Cardiac muscle cell (in vitro differentiated cells and primary cell): ENCODE results near the gene PILRA. TPM values are rescaled to one million over a fixed set of nuclear protein-coding genes. Genes with fewer than 3 reads are reported as not detected.
A peak's percentile ranks its signal among the peaks of the same experiment; 100 is the strongest.

ENCODE experiments used
- DNase-seq, 2 donors: peaks; one replicate each; pipeline versions ENCODE4 v3.0.0 to v3.0.0-alpha.2; 2010 to 2017; ENCODE audit warnings: low read depth in 1 of 2, low spot score in 1 of 2
- H3K27ac ChIP-seq: fragments of 200-600 bp; sonication (generic); 2 replicates; pipeline ENCODE4 v1.5.1; 2016
- H3K27me3 ChIP-seq: fragments of 200-600 bp; sonication (generic); 2 replicates; pipeline ENCODE4 v1.6.0; 2016; ENCODE audit warnings: control low read depth
- H3K36me3 ChIP-seq: fragments of 200-600 bp; sonication (generic); 2 replicates; pipeline ENCODE4 v1.5.1; 2016; ENCODE audit warnings: control low read depth
- H3K4me1 ChIP-seq: fragments of 200-600 bp; sonication (generic); 2 replicates; pipeline ENCODE4 v1.8.1; 2017; ENCODE audit warnings: low read depth, mild to moderate bottlenecking, mixed run types
- H3K4me3 ChIP-seq: fragments of 200-600 bp; sonication (generic); 2 replicates; pipeline ENCODE4 v1.5.1; 2016; ENCODE audit warnings: mild to moderate bottlenecking
- H3K9me3 ChIP-seq: fragments of 200-600 bp; sonication (generic); 2 replicates; pipeline ENCODE4 v1.5.1; 2017; ENCODE audit warnings: low read depth, mild to moderate bottlenecking, control low read depth
- CTCF ChIP-seq: IDR thresholded peaks from 2 replicates; pipeline ENCODE4 v1.5.1; 2012; ENCODE audit warnings: low read depth, mild to moderate bottlenecking, low read length
- polyA plus RNA-seq: library from polyadenylated mRNA; unstranded; fragments of >200 nt; fragmentation: Nextera tagmentation; extraction: Ambion mirVana; gene quantifications from 2 replicates; pipeline ENCODE4 v1.2.1, GENCODE V29; 2016
- total RNA-seq: library from RNA; depleted of rRNA; stranded (reverse); fragments of >200 nt; gene quantifications from 2 replicates; pipeline ENCODE4 v1.2.3, GENCODE V29; 2016

PILRA gene
- total and polyA plus RNA-seq, 2 experiments from 2014 or later: 3.1 to 4.0 TPM

DNA sequence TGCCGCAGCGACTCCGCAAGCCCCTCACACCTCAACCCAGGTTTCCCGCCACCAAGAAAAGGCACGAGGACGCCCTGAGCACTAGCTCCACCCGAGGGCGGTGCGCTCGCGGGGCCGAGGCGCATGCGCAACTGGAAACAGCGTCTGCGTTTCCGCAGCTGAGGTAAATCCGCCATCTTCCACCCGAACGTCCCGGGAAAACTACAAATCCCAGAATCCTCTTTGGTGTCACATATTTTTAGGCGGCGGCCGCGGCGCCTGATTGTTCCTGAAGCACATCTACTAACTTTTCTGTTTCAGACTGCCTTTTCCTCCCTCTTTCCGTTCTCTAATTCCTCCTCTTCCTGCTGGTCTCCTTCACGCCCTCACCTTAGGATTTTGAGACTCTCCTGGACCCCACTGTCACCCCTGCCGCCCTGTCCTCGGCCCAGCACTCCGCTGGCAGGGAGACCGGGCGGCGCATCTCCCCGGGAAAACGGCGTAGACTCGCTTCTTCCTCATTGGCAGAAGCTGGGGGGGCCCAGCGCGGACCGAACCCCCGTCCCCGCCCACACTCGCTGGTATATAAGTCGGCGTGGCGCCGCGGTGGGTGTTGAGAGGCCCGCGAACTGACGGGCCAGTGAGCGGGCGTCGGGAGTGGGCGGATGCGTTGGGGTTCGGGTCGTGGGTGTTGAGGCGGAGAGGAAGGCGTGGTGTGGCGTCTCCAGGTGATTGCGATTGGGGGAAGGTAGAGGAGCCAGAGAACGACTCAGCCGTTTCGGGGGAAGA lies 55.1 kb downstream of the PILRA start, which contains the start of gene ZCWPW1:
TSS of gene ZCWPW1 (minus strand) at position 505 of the 768 bp plus-strand sequence. CDS start 8,054 bp downstream, outside the sequence.
- DNase-seq: peak; percentile 94 to 98
- no peaks in the 10 kb centered on the region for H3K36me3 ChIP-seq
- H3K4me3 ChIP-seq: peak within 1 kb of the TSS; percentile 77
- H3K27ac ChIP-seq: peak within 1 kb of the TSS; percentile 100
- H3K27me3 ChIP-seq: no peaks in the 10 kb centered on the region
- no peaks in the 10 kb centered on the region for H3K9me3 ChIP-seq
- peaks cover 22% of the 10 kb centered on the region for H3K4me1 ChIP-seq
- TF ChIP-seq CTCF: no peak

GRCh38 chr7:100428967-100429636 lies 55.8 kb downstream of the PILRA start:
- H3K4me1 ChIP-seq: peaks cover 22% of the 10 kb centered on the region
- peak; percentile 100 for DNase-seq

DNA sequence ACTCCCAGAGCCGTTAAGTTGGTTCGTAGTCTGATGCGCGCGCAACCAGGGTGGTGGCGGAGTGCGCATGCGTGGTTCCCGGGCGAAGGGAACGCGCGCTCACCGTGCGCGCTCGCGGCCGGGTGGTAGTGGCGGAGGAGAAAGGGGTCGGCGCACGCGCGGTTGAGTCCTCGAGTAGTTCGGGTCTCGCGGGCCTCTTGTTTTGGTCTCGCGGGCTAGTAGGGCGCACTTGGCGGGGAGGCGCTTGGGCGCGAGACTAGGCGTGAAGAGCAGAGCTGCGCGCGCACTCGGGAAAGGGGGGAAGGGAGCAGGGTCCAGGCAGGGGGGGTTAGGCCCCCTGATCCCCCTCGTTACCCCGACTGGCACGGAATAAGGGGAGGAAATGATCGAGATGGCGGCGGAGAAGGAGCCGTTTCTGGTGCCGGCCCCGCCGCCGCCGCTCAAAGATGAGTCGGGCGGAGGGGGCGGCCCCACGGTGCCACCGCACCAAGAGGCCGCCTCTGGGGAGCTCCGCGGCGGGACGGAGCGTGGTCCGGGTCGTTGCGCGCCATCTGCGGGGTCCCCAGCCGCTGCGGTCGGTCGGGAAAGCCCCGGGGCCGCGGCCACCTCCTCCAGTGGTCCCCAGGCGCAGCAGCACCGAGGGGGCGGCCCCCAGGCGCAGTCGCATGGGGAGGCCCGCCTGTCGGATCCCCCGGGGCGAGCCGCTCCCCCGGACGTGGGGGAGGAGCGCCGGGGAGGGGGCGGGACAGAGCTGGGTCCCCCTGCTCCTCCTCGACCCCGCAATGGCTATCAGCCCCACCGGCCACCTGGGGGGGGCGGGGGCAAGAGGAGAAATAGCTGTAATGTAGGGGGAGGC lies 56.6 kb downstream of the PILRA start, which contains the start of gene MEPCE:
TSS of gene MEPCE (plus strand) at position 195 of the 856 bp plus-strand sequence. CDS start at position 383, 188 bp downstream.
- Histone ChIP-seq H3K4me1 (peaks cover 22% of the 10 kb centered on the region), H3K27ac (peak within 1 kb of the TSS; percentile 100), H3K4me3 (peak within 1 kb of the TSS; percentile 77), H3K27me3 (no peaks in the 10 kb centered on the region), H3K36me3 (peaks cover 9% of the 10 kb centered on the region), H3K9me3 (no peaks in the 10 kb centered on the region)
- no peak for TF ChIP-seq CTCF
- DNase-seq: peak; percentile 97 to 99

More at GRCh38 chr7:100428967-100429636, 55.8 kb downstream of the PILRA start:
- Histone ChIP-seq H3K27ac (peak overlapping the region; percentile 100), H3K9me3 (no peaks in the 10 kb centered on the region), H3K36me3 (peaks cover 6% of the 10 kb centered on the region), H3K27me3 (no peaks in the 10 kb centered on the region), H3K4me3 (peak overlapping the region; percentile 77)
- no peak for TF ChIP-seq CTCF

- Histone ChIP-seq H3K4me1 (peaks cover 27% of the 10 kb centered on the region), H3K36me3 (peaks cover 9% of the 10 kb centered on the region), H3K27ac (peak overlapping the region; percentile 100), H3K4me3 (peak overlapping the region; percentile 77), H3K27me3 (no peaks in the 10 kb centered on the region), H3K9me3 (no peaks in the 10 kb centered on the region)
- no peak for TF ChIP-seq CTCF
- peak; percentile 30 to 38 for DNase-seq
Observed at GRCh38 chr7:100430493-100431285, 57.4 kb downstream of the PILRA start.
